Occipital lobe (tissue), 2 donors: ENCODE data around the gene ESM1. TPM values are rescaled to one million over a fixed set of nuclear protein-coding genes. Genes with fewer than 3 reads are reported as not detected.
"Not testable (repeated sequence)": the region's sequence is repeated elsewhere in the genome, so short reads cannot be mapped to it uniquely, and the experiment has no call there.

Source experiments
- DNase-seq: peaks from one replicate; lab custom pipeline; 2025; lab: John Stamatoyannopoulos, UW
- total RNA-seq: library from RNA; depleted of rRNA; stranded (reverse); fragments of >200 nt; gene quantifications from one replicate; pipeline ENCODE4 v1.2.3, GENCODE V29; 2014

The ESM1 gene, protein sequence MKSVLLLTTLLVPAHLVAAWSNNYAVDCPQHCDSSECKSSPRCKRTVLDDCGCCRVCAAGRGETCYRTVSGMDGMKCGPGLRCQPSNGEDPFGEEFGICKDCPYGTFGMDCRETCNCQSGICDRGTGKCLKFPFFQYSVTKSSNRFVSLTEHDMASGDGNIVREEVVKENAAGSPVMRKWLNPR
- total RNA-seq: 0.47 TPM

DNA sequence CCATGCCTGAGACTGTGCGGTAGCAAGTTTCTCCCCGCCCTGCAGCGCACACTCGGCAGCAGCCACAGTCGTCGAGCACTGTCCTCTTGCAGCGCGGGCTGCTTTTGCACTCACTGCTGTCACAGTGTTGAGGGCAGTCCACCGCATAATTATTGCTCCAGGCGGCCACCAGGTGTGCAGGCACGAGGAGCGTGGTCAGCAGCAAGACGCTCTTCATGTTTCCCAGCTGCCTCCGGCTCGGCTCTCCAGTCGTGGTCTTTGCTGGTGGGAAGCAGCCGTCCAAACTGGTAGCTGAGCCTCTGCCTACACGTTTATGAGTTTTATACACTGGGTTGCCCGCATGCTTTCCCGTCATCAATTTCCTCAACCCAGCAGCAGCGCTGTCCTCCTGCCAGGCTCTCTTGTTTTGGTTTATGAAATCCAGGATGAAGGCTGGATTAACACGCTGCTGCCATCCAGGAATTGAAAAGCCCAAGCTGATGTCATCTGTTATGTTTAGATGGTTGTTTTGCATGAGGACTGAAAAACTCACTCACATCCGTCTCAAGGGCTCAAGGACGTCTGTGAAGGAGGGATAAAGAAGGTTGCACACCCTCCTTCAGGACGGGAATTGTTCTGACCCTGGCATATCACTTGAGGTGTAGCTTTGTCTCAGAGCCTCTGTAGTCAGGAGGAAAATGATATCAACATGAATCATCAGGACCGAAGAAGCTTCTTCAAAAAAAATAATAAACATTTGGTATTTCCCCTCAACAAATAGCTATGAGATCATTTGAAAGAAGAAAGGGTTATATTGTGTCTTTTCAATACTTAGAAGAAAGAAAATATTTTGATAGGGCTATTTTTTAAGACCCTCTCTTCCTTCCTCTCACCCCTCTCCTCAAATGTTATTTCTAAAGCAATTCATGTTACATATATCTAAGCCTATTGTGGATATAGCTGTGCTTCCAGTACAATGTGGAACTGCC, at the start of gene ESM1:
Gene ESM1, minus strand, starts transcription at position 293 of the 968 bp plus-strand sequence. Its CDS starts 76 bp downstream, at position 217.
- no peak for DNase-seq

DNA sequence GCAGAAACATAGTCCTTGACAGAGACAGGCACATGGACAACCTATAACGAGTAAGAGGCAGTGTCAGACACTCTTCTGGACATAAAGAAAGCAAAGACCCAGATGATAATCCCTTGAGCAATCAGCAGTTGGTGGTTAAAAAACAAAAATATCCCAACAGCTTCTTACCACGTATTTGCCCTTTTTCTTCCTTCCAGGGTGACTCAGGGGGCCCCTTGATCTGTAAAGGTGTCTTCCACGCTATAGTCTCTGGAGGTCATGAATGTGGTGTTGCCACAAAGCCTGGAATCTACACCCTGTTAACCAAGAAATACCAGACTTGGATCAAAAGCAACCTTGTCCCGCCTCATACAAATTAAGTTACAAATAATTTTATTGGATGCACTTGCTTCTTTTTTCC, 48.2 kb upstream of the ESM1 start:
- no peak for DNase-seq

DNA sequence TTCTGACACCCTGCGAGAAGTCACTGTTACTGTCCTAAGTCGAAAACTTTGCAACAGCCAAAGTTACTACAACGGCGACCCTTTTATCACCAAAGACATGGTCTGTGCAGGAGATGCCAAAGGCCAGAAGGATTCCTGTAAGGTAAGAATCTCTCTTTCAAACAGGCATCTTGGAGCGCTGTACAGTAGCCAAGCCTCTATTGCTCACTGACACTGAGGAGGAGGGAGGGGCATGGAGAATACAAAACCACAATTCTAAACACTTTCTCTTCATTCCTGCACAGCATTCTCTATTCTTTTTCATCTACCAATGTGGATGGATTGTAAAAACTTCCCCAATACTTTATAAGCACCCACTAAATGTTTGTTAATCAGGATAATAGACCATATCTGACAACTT, 46.1 kb upstream of the ESM1 start:
- DNase-seq: no peak

DNA sequence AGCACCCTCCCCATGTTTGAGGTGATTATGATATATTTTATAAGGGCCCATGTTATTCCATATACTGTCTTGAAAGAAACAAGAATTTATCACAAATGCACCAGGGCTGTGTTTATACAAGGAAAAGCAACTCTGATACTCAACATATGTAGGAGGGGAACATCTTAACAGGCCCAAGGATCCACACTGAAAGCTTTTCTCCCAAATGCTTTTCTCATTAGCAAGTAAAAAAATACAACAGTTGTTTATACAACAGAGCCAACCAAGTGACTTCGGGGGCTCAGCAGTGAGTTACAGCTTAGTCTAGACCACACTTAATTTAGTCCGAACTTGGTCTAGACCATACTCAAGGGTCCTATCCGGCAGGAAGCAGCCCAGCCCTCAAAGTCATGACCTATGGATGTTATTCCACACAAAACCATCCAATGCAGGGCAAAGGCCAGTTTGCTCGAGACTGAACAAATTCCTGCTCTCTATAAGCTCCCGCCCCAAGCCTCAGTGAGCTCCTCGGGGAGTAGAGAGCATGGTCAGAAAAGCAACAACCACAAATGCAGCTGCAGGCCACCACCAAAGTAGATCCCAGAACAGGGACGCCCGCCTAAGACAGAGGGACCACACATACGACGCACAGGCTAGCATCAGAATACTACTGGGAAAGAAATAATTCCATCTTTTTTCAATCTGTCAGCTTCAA, 45.4 kb upstream of the ESM1 start:
- DNase-seq: no peak

DNA sequence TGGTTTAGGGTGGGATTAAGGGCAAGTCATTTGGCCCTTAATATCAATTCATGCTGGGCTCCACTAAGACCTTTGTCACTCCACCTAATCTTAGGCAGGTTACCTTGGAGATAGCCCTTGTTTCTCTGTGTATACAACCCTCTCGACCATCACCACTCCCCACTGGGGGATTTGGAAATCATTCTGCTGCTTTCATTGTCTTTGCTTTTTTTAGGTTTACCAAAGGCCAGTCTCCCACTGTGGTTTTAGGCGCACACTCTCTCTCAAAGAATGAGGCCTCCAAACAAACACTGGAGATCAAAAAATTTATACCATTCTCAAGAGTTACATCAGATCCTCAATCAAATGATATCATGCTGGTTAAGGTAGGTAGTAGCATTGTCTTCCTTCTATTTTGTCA, 44.8 kb upstream of the ESM1 start:
- no peak for DNase-seq

DNA sequence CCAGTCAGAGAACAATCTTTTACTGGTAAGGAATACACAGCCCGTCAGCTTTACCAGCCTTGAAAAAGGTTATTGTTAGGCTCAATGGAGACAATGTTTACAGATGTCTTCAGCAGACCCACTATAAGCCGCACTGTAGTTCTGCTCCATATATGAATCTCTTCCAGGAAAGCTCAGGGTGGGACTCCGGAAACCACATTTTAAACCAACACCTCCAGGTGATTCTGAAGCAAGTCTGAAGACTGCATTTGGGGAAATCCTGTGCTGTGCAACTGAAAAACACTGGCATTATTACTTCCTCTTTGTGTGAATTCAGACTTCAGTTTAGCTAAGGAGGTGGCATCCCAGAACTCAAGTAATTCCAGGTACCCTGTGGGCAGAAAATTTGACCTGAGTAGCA, 42.2 kb upstream of the ESM1 start:
- DNase-seq: no peak

DNA sequence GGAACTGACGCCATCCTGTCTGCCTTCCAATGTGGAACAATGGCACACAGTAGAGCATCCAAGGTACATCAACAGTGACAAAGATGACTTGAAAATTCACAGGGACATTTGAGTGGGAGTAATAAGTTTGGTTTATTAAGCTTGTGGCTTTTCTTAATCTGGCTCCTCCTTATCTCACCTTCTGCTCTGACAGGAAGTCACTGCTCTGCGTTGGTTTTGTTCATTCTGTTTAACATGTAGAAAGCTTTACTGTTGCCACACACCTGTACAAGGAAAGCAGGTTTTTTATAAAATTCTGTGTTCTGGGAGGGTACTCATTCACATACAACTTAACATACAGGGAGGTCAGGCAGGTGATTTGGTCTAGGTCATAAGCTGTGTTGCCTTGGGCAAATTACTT, 37.1 kb upstream of the ESM1 start:
- DNase-seq: no peak

DNA sequence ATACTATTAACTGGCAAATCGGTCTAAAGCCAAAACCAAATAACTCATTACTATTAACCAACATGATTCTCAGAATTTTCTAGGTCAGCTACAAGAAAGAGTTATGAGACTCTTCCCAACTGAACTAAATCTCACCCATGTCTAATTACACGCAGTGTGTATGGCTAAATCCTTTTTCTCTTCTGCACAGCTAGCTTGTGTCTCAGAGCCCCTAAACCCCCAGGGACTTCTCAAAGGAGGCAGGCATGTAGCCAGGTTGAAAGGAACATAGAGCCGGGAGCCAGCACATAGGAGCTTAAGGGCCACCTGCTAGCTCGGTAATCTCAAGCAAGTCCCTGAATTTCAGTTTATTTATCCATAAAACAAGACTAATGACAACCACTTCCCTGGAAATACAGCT, 36.4 kb upstream of the ESM1 start:
- DNase-seq: no peak

DNA sequence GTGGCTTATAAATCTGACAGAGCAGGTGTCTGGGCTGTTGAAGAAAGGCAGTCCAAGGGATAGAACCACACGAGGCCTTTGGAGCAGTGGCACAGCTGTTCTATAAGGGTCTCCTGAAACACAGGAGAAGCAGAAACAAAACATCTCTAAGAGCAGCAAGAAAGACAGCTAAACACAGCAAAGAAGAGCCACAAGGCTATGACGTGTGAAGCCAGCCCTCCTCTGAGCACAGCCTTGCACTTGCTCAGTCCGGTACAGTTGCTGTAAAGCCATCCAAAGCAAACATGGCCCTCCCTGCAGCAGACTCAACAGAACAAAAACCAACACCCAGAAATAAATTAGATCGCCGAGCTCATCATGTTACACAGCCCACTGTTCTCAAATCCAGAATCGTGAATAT, 36.0 kb upstream of the ESM1 start:
- DNase-seq: no peak

DNA sequence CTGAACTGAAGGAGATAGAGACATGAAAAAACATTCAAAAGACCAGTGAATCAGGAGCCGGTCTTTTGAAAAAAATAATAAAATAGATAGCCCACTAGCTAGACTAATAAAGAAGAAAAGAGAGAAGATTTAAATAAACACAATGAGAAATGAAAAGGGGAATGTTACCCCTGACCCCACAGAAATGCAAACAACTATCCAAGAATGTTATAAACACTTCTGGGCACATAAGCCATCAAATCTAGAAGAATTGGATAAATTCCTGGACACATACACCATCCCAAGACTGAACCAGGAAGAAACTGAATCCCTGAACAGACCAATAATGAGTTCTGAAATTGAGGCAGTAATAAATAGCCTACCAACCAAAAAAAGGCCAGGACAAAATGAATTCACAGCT, 24.8 kb upstream of the ESM1 start:
- DNase-seq: not testable (repeated sequence)

DNA sequence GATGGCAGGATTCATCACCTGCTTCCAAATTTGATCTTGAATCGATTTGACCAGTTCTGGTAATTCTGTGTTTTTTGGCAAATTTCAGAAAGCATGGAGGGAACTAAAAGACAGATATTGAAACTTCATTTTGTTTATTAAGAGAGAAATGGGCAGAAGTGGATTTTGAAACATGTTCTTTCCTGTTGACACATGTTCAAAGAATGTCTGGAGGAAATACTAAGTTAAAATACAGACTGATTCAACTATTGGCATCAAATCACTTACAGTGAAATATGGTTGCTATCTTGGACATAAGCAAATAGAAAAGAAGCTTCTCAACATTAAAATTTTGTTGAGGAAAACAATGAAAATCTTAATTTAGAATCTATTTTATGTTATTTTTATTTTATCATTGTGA, 19.3 kb upstream of the ESM1 start:
- no peak for DNase-seq

DNA sequence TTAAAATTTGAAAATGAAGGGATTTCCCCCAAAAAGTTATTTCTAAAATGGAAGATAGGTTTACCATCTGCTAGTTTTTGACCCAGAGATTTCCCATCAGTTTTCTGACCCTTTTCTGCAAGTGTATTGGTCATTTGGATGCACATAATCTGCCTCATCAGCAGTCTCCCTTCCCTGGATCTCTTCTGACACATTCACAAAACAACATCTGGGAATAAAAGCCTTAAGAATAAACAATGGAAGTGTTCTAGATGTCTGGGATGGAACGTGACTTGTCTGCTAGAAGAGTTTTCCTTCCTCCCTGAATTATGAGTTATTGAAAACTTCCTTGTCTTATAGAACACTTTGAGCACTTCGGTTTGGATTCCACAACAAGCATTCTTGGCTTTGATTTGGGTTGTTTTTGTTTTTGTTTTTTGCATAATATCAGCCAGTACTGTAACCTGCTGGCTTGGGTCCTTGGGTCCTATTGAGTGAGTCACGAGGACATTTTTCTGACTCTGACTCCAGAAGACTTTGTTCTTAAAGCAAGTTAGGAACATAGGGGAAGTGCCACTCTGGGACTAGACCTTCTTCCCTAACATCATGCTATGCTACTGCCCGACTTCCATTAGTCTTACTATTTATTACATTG, 18.2 kb upstream of the ESM1 start:
- DNase-seq: no peak

DNA sequence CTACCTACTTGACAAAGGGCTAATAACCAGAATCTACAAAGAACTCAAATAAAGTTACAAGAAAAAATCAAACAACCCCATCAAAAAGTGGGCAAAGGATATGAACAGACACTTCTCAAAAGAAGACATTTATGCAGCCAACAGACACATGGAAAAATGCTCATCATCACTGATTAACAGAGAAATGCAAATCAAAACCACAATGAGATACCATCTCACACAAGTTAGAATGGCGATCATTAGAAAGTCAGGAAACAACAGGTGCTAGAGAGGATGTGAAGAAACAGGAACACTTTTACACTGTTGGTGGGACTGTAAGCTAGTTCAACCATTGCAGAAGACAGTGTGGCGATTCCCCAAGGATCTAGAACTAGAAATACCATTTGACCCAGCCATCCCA, 16.8 kb upstream of the ESM1 start:
- DNase-seq: not testable (repeated sequence)

DNA sequence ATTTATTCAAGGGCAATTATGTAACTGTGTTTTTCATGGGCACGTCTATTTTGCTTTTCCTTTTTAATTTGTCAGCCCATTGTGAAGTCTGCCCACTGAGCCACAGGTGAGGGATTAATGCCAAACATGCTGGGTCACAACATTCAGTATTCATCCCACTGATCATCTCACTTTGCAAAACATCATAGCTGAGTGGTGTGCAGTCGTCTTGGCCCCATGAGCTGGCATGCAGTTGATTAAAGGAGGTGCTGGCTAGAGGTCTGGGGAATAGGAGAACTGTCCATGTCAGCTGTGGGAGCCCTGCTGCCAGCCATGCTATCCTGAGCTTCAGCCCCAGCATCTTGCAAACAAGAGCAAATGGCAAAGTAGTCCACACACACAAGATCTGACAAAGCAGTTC, 11.7 kb upstream of the ESM1 start:
- no peak for DNase-seq

DNA sequence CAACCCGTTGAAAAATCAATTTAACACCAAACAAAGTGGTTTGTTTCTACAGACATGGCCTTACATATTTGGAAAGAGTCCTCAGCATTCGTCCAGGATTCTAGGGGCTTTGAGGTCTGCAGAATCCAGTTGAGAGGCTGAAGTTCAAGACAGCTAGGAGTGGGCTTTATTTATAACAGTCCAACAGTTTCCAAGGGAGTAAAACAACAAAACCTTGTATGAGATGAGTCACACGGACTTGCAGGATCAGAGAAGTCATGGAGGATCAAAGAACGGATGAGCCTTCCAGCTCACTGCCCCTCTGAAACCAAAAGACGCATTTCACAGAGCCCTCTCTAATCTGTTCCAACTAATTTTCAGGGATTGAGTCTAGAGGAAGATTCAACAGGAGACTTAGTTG, 11.1 kb upstream of the ESM1 start:
- DNase-seq: no peak

DNA sequence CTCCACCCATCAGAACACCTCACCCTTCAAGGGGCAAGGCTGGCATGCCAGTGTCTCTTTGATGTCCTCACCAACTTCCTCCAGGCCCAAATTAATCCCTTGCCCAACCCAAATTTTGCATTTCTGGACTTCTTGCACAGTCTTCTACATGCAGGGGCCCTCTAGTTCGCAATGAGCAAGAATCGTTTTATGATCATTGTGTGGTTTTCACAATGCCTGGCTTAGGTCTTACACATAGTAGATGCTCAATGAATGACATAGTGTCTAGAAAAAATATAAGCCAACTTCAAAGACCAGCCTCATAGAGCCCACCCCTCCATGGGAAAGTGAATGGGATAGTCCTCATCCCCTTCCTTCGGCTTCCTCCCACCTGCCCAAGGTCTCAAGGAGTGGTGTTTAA, 9.8 kb upstream of the ESM1 start:
- no peak for DNase-seq

DNA sequence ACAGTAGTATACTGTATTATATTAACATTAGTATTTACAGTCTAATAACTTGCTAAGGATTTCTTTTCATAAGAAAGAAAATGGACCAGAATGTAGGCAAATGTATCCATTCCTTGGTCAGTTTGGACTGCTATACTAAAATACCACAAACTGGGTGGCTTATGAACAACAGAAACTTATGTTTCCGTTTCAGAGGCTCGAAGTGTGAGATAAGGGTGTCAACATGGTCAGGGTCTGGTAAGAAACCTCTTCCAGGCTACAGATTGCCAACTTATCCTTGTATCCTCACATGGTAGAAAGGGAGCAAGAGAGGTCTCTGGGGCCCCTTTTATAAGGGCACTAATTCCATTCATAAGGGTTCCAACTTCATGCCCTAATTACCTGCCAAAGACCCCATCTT, 9.2 kb upstream of the ESM1 start:
- no peak for DNase-seq

DNA sequence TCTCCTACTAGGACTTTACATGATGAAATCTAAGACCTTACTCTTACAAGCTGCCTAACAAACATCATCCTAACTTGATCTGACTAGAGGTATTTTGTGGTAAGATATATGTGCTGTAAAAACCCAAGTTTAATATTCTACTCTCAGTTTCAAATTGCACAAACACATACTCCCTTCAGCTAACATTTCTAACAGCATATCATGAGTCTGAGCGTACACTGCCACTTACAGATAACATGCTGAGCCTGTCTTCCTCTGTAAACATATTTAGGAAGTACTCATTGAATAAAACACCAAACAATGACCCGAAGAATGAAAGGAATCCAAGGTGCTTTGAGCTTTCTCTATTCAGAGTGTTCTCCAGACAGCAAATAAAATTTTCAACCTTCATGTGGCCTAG, 7.9 kb upstream of the ESM1 start:
- no peak for DNase-seq

DNA sequence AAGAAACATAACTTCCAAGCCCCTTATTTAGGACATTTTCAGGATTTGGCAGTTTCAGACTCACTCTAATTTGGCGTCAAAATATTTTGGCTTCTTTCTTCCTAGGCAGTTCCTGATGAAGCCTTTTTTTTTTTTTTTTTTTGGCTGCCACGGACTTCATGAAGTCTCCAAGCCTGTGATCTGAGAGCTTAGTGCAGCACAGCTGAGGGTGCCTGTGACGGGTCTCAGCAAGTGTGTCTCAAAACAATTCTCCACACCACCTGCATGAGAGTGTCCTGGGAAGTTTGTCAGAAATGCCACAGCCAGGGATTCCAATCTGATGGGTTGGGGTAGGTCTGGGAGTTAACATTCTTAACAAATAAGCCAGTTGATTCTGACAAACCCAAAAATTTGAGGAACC, 6.0 kb upstream of the ESM1 start:
- no peak for DNase-seq

DNA sequence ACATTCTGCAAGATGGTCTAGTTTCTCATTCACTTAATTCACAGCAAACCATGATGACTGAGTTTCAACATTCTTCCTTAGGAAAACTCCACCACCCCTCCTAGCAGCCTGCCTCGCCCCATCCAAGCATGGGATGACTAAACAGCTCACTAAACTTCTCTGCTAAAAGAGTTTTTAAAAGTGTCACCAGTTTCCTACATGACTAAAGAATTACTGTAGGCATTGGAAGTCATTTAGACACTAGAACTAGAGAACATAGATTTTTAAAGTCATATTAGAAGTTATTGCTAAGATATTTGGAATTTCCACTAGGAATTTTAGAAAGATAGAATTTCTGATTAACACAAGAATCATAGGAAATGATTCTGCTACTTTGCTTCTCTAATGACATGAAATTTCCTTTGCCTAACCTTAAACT, 5.5 kb upstream of the ESM1 start:
- no peak for DNase-seq

DNA sequence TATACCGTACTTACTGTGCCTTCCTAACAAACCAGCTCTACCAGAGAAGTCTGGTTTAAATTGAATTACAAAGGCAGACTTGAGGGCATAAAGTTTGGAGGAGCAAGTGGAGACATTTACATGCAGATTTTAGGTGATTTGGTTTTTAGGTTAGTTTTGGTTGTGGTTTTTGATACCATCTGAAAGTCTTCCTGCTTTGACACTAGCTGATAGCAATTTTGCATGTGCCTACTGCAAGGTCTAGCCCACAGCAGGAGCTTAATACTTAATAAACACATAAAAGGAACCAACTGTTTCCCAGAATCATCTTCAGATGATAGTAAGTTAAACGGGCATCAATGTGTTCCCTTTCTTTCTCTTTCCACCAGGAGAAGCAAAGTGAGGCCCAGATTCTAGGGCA, 3.4 kb upstream of the ESM1 start:
- no peak for DNase-seq

DNA sequence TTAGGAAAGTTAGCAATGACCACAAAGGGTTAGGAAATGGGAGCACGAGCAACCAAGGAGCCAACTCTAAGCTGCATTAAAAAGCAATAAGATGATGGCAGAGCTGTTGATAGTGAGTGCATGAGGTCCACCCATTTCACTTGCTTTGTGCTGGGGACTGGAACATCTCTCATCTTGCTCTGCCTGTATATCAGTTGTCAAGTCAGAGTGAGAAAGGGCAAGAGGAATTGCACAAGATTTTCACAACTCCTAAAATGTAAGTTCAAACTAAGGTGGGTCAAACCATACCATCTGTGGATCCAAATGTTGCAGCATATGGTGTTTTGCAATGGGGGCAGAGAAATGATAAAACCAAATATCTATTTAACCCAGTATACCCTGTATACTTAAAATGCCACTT, 2.8 kb upstream of the ESM1 start:
- DNase-seq: no peak
